ENCODE data around the gene SFSWAP. TPM values are rescaled to one million over a fixed set of nuclear protein-coding genes. Genes with fewer than 3 reads are reported as not detected.

Gene SFSWAP
- total RNA-seq, 1 donor from 2014 or later, result 20.8 TPM

DNA sequence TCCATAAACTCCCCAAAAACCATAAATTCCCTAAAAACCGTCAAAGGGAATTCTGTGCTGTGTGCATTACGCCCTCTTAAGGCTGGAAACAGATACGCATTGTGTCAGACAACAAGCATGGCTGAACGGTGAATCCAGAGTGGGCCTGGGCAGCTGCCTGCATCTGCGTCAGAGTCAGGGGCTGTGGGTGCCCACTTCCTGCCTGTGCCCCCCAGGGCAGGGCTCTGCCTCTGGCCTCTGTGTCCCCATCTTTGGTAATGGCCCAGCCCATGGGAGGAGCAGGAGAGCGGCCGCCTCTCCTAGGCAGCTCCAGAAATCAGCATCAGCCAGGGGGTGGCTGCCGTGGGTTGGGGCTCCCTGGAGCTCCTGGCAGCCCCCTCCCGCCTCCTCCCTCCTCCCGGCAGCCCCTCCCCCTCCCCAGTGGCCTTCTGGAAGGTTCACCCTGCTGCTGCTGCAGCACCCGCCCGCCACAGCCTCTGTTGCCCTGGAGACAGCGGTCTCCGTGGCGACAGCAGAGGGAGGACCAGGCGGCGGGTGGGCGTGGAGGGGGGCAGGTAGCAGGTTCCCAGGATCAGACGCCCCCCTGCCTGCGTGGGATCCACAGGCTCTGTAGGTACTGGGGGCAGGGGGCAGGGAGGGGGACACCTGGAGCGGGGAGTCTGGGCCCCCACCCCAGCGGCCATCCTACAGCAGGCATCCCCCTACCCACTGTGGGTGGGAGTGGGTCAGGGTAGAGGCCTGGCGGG, 123.2 kb downstream of the SFSWAP start:
- no peak for DNase-seq (ENCODE audit: low read depth, low spot score)

DNA sequence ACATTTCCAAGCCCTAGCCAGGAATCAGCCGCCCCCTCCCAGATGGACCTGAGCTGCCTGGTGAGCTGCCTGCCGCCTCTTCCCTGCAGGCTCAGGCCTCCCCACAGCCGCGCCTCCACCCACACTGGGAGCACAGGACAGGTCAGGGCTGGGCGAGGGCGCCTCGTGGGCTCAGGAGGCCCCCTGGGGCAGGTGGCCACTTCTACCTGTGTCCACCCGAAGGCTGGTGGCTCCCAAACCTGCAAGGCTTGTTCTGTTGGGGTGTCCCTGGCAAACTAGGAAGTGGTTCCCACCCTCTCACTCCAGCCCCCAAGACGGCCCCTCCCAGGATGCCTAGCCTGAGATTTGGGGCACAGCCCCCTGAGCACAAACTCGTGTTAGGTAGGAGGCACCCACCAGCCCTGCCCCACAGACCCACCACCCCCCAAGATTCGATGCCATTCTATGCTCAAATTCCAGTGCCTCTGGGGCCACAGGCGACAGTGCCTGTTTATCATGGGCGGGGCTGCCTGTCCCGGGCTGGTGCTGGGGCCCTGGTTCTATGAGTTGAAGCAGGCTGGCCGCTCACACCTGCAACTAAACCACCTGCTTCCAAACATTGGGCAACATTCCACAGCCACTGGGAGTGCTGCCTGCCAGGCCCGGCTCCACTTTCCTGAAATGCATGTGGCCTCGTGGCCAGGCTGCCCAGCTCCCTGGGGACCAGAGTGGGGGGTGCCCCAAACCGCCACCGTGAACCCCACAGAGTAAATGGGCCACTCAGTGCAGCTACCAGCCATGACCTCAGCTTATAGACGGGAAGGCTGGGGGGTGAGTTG, 124.1 kb downstream of the SFSWAP start:
- no peak for DNase-seq (ENCODE audit: low read depth, low spot score)

DNA sequence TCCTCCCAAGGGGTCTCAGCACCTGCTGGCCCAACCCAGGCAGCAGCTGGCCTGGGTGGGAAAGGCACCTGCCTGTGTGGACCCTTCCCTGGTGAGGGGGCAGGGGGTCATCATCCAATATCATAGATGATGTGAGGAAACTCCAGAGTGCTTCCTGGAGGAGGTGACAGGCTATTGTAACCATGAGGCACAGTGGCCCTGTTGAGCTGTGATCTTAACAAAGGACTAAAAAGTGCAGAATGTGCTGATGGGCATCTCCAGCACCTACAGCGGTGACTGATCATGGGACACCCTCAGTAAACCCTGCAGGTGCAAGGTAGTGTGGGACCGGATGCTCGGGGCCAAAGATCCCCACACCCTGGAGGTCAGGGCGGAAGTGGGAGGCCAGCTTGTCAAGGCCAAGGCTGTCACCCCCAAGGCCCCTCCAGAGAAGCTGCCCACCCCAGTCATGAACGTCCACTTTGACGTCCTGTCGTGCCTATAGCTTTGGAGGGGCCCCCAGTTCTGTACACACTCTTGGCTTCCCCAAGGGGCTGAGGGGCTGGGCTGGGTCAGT, 124.8 kb downstream of the SFSWAP start:
- no peak for DNase-seq (ENCODE audit: low read depth, low spot score)

DNA sequence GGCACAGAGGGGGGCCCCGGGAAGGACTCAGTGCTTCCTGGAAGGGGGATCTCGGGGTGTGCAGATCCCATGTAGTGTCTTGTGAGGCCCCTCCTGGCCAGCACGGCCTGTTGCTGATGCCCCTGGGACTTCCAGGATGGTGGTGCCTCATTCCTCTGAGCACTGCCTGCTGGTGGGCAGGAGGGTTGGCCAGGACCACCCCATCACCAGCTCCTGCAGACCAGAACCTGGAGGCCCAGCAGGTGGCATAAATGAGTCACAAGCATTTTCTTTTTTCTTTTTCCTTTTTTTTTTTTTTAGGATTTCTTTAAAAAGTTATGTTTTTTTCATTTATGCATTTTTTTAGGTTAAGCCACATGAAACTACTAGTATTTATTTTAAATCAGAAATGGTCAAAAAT, 125.3 kb downstream of the SFSWAP start:
- DNase-seq (ENCODE audit: low read depth, low spot score), result no peak

DNA sequence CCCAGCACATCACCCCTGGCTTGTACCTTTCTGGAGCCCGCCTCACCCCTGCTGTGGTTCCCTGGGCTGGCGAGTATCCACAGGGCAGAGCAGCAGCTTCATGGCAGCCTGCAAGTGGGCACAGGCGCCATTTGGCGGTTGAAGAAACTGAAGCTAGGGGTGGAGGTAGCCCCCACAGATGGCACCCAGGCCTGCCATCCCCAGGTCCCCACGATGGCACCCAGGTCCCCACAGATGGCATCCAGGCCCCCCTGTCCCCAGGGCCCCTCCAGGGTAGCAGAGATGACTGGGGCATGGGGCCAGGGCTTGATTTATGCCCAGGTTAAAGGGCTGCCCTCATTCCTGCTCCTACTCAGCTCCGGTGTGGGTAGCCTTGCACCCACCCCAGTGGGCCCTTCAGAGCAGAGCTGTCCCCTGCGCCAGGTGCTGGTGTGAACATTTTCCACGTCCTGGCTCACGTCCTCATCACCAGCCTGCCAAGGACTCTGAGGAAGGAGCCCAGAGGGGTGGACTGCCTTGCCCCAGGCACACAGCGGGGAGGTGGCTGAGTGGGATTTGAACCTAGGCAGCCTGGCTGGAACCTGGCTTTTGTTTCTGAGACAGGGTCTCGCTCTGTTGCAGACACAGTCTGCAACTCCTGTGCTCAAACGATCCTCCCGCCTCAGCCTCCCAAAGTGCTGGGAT, 126.0 kb downstream of the SFSWAP start:
- DNase-seq (ENCODE audit: low read depth, low spot score), result no peak

DNA sequence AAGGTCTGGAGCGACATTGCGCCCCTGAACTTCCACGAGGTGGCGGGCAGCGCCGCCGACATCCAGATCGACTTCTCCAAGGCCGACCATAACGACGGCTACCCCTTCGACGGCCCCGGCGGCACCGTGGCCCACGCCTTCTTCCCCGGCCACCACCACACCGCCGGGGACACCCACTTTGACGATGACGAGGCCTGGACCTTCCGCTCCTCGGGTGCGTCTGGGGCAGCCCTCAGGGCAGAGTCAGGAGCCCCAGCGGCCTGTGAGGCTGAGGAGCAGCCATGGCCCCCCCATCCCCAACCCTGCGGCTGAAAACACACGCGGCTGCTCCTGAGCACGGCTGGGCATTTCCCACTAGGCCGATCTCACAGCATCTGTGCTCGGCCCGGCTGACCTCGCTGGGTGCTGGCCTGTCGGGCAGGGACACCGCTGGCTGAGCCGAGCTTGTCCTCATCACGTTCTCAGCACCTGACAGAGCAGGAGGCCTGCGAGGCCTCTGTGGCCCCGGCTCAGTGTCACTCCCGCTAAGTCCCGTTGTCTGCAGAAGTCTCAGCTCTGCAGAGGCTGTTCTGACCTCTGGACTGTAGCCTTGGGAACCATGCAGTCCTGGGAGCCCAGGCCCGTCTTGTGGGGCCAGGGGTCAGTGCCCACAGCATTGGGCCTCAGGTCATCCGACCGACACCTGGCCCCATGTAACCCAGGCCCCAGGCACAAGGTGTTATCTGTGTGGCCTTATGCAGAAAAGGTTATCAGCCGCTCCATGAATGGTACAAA, 129.9 kb downstream of the SFSWAP start:
- DNase-seq (ENCODE audit: low read depth, low spot score), result no peak

DNA sequence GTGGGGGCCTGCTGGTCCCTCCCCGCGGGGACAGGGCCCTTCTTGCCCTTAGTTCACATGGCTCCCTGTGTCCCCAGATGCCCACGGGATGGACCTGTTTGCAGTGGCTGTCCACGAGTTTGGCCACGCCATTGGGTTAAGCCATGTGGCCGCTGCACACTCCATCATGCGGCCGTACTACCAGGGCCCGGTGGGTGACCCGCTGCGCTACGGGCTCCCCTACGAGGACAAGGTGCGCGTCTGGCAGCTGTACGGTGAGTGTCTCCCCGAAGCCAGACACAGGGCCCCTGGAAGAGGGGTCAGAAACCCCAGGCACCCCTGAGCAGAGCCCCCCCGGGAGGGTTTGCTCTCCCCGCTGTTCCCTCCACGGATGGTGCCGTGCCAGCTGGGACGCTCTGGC, 130.7 kb downstream of the SFSWAP start:
- DNase-seq (ENCODE audit: low read depth, low spot score), result no peak

DNA sequence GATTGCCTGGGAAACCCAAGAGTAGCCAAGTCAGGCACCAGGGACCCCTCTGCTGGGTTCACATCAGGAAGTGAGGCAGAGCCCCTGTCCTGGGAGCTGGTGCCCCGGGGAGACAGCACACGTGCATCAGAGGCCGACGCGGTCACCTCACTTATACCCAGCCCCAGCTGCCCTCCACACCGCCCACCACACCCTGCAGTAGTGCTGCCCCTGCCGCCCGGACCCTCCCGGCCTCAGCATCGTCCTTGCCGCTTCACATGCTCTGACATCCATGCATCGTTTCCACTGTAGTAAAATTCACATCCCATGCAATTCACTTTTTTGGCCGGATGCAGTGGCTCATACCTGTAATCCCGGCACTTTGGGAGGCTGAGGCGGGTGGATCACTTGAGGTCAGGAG, 131.3 kb downstream of the SFSWAP start:
- DNase-seq (ENCODE audit: low read depth, low spot score), result no peak

DNA sequence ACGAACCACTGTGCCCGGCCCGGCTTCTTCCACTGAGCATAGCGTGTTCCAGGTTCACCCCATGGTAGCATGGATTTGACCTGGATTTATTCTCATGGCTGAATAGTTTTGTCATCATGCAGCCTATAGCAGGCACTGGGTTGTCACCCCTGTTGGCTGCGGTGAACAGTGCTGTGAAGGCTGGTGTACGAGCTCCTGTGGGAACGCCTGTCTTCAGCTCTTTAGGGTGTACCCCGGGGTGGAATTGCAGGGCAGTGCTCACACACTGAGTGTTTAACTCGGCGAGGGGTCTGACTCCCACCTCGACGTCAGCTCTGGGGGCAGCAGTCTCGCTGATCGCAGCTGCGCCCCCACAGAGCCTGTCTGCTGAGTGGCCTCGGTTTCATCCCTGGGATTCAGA, 132.6 kb downstream of the SFSWAP start:
- DNase-seq (ENCODE audit: low read depth, low spot score), result no peak

DNA sequence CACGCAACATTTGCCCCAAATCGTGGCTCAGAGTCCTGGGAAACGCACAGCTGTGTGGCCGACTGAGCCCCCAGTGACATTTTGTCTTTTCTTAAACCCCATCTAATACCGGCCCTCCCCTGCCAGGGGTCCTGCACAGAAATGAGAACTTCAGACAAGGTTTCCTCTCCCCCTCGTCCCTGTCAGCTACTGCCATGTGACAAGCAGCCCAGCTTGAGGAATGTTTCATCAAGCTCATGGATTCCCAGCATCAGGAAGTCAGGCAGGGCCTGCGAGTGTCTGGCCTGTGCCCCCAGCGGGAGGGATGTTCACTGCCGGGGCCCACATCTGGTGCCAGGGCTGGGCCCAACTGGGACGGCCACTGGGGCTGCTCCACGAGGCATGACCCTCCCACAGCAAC, 133.2 kb downstream of the SFSWAP start:
- no peak for DNase-seq (ENCODE audit: low read depth, low spot score)

DNA sequence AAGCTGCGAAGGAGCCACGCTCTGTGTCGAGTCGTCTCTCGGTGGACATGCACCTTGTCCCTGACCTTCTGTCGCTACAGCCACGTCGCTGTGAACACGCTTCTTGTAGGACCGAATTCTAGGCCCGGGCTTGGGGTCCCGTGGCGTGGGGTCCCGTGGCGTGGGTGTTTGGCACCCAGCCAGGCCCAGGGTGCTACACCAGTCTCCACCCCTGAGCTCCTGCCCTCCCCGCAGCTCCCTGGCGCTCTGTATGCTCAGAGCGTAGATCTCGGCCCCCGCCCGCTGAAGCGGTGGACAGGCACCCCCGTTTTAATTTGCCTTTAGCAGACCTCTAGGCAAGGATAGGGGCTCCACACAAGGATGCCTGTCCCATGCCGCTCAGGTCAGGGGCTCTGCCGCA, 133.8 kb downstream of the SFSWAP start:
- DNase-seq (ENCODE audit: low read depth, low spot score), result no peak

DNA sequence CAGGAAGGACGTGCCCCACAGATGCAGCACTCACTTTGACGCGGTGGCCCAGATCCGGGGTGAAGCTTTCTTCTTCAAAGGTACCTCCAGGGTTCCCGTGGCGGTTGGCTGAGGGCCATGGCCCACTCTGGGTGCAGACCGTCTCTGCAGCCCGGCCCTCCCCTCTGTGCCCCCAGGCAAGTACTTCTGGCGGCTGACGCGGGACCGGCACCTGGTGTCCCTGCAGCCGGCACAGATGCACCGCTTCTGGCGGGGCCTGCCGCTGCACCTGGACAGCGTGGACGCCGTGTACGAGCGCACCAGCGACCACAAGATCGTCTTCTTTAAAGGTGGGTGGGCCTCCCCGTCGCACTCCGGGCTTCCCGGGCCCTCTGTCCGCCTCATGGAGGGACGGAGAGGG, 134.2 kb downstream of the SFSWAP start:
- no peak for DNase-seq (ENCODE audit: low read depth, low spot score)

DNA sequence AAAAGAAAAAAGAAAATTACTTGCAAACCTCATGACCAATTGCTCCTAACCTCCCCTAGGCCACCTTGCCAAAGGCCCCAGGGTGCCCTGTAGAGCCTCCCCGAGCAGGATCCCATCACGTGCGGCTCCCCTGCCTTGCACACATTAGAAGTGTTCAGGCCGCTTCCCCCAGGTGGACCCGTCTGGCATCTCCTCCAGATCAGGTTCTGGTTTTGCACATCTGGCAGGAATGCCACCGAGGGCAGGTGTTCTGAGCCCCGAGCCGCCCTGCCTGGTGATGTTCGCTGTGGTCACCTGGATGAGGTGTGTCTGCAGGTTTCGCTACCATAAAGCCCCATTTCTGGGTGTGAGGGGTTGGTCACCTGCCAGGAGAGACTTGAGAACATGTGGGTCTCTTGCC, 136.6 kb downstream of the SFSWAP start:
- DNase-seq (ENCODE audit: low read depth, low spot score), result no peak

DNA sequence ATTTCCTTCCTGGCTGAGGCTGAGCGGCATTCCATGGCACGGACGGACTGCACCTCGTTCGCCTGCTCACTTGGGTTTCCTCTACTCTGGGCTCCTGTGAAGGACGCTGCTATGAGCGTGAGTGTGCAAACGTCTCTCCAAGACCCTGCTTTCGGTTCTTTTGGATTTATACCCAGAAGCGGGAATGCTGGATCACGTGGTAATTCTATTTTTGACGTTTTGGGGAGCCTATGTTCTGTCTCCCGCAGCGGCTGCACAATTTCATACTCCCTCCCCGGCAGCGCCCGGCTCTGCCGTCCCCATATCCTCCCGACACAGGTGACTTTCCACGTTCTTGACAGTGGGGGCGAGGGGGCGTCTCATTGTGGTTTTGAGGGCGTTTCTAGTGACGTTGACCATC, 137.9 kb downstream of the SFSWAP start:
- DNase-seq (ENCODE audit: low read depth, low spot score), result no peak

Other genes with a start within 250 kb of the SFSWAP start
- 3.2 and 4.7 TPM in 2 replicates for gene MMP17, start 117.3 kb downstream of the SFSWAP start, total RNA-seq
- 3.6 and 5.2 TPM in 2 replicates for gene ULK1, start 183.5 kb downstream of the SFSWAP start, total RNA-seq
- 16.6 and 27.1 TPM in 2 replicates for gene PUS1, start 218.2 kb downstream of the SFSWAP start, total RNA-seq
- gene EP400, start 238.9 kb downstream of the SFSWAP start, total RNA-seq, result 8.8 and 9.4 TPM in 2 replicates